GM21447 (cell line): ENCODE measurements around the gene DNLZ.

Experiments used
- ATAC-seq: cut with Tn5 transposase; IDR thresholded peaks from one replicate; pipeline ENCODE4 v1.9.1; 2021; ENCODE audit not compliant: unreplicated experiment

Gene DNLZ

DNA sequence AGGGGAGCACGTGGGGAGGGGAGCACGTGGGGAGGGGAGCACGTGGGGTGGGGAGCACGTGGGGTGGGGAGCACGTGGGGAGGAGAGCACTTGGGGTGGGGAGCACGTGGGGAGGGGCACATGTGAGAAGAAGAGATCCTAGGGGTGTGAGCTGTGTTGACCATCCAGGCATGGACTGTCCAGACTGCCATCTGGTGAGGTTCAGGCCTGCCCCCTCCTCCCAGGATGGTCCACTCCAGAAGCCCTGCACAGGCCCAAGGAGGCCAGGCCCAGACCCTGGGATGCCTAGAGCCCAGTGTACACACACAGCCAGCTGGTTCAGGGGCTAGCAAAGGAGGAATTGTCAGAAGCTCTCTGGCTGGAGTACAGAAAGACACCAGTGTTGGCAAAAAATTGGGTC is 34.1 kb upstream of the DNLZ start:
- ATAC-seq = no peak

GRCh38 chr9:136396219-136396515 is 32.6 kb upstream of the DNLZ start:
- no peak for ATAC-seq

DNA sequence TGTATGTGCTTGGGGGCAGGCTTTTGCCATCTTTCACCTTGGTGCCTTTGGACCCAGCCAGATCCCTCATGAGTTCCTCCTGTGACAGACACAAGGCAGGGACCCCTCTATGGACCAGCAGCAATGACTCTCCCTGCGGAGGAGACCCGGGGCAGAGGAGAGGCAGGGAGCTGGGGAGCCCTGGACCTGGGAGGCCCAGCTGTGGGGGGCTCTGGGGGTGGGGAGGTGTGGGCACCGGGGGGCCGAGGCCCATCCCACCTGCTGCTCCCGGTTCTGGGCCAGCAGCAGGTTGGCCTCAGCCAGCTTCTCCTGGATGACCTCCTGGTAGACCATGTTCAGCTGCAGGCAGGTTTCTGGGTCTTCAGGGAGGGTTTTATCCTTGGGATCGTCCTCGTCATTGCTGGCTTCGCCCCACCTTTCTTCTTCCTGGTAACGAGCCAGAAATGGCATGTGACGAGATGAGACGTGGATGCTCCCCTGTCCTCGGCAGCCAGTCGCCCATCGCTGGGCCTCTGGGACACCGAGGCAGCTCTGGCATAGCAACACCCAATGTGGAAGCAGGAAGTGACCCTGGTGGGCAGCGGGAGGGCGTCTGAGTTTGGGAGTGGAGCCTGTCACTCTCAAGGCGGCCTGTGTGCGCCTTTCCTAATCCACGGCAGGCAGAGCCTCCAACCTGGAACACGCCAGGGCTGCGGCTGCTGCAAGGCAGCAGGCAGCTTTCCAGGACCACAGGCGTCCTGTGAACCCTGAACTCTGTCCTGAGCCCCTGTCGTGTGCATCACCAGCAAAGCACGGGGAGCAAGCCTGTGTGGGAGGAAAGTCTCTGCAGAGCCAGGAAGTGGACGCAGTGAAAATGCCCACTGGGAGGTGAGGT is 32.0 kb upstream of the DNLZ start:
- no peak for ATAC-seq

GRCh38 chr9:136395020-136395340 is 31.4 kb upstream of the DNLZ start:
- ATAC-seq = no peak

DNA sequence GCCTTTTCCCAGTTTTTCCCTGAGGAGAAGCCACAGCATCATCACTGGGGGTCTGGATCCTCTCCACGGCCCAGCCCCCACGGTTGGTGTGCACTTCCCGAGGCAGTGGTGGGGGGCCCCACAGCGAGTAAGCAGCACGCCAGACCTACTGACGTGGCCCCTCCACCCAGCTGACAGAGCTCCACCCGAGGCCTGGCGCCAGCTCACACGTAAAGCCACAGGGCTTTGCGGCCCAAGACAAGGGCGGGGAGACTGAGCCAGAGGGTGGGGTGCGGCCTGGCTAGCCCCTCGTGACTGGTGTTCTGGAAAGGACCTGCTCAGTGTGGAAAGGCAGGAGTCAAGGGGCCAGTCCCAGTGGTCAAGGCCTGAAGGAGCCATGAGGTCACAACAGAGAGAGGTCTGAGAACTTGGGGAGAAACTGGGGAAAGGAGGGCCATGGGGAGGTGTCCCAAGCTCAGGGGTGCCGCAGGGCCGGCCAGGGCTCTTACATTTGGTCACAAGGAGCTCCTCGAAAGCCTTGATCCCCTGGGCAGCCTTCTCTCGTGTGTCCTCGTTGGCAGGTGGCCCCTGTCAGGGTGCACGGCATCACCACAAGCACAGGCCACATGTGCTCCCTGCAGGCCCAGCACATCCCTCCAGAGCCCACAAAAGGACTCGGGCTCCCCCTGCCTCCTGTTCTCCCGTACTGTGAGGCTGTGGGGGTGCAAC is 30.9 kb upstream of the DNLZ start:
- ATAC-seq = no peak

GRCh38 chr9:136393531-136393930 is 30.0 kb upstream of the DNLZ start:
- ATAC-seq = no peak

DNA sequence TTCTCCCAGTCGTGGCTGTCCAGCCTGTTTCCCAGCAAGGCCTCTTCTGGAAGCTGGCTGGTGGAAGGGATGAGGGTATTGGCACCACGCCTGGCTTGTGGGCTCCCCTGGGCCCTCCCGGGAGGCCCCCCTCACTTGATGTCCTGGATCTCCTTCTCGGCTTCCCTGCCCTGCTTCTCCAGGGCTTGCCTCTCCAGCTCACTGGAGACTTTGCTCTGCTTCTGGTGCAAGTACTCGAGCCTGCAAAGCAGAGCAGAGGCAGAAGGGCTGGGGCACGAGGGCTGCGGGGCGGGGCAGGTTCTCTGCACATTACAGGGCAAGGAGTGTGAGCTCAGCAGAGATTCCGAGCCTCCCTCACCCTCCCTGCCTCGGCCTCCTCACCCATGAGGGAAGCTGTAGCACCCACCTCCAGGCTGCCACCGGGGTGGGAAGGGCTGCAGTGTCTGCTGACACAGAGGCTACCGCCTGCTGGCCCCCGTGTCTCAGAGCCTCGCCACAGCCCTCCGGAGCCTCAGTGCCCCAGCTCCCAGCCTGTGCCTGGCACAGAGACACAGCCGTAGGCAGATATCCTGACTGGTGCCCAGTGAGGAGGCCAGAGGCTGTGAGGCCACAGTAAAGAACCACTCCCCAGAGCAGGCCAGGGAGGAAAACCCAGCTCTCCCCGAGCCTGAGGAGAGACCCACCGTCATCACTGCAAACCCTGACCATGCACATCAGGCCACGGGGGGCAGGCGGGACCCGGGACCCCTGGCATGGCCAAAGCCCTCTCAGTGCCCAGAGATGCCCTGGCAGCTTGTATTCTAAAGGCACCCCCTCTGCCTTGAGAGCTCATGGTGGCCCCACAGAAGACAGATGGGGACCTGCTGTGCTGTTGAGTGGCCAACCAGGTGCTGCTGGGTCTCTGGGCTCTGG is 29.2 kb upstream of the DNLZ start:
- ATAC-seq = no peak

- ATAC-seq = no peak
These were observed 28.4 kb upstream of the DNLZ start for GRCh38 chr9:136391737-136392537.

DNA sequence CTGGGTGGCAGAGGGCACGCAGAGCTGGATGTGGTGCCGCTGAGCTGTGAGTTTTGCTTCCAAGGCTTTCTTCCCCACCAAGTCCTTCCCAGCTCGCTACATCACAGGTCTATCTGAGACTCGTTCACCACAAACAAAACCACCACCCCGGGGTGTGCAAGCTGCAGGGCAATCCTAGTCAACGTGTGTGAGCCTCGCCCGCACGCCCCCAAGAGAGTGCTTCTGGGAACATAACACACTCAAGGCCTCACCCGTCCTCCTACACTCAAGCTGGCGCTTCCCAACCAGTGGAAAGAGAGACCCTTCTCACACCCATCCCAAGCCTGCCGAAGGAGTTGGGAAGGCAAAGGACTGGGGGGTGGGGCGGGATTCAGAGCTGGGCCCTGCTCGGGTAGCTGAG is 25.9 kb upstream of the DNLZ start:
- no peak for ATAC-seq

DNA sequence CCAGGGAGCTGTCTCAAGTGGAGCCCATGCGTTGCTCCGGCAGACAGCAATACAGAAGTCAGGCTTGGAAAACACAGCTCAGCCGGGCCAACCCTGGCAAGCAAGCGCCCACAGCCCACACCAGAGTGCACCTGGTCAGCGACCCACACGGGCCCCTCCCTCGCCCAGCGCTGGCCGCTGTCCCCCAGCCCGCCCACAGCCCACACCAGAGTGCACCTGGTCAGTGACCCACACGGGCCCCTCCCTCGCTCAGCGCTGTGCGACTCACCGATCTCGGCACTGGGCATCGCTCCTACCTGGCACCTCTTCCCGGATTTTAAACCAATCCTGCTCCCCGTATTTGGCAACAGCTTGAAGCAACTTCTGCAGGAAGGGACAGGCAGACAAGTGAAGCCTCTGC is 23.7 kb upstream of the DNLZ start:
- ATAC-seq = no peak

DNA sequence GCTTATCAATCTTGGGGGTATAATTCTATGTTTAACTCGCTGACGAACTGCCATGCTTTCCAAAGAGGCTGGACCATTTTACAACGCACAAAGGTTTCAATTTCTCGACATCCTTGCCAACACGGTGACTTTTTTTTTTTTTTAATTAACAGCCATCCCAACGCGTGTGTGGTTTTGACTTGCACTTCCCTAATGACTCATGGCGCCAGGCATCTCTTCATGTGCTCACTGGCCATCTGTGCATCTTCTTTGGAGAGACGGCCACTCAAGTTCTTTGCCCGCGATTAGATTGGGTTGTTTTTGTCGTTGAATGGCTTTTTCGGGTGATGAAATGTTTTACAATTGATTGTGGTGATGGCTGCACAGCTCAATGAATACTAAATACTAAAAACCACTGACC is 22.5 kb upstream of the DNLZ start:
- no peak for ATAC-seq

DNA sequence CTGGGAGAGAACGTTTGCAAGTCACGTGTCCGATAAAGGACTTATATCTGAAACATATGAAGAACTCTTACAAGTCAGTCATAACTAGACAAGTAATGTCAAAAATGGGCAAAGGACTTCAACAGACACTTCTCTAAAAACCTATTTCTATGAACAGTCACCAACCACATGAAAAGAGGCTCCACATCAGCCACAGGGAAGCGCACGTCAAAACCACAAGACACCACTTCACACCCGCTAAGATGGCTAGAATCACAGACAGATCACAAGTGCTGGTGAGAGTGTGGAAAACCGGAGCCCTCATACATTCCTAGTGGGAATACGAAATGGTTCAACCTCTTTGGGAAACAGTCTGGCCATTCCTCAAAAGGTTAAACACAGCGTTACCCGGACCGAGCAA is 21.5 kb upstream of the DNLZ start:
- no peak for ATAC-seq

DNA sequence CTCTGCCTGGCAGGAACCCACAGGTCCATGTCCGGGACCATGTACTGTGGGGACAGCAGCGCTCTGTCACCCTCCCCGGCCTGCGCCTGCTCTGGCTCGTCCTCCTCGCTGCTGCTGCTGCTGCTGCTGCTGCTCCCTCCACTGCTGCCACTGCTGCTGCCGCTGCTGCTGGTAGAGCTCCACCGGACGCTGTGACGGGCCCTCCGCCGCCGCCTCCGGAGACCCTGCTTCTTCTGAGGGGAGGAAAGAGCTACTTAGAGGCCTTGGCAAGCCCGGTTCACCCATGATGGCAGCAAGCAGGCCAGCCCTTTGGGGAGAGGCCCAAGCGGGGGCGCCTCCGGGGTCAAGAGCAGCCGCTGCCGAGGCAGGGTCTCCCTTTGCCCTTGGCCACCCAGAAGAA is 19.9 kb upstream of the DNLZ start:
- ATAC-seq = no peak

- ATAC-seq = no peak
These were observed 18.5 kb upstream of the DNLZ start for GRCh38 chr9:136381966-136382513.

DNA sequence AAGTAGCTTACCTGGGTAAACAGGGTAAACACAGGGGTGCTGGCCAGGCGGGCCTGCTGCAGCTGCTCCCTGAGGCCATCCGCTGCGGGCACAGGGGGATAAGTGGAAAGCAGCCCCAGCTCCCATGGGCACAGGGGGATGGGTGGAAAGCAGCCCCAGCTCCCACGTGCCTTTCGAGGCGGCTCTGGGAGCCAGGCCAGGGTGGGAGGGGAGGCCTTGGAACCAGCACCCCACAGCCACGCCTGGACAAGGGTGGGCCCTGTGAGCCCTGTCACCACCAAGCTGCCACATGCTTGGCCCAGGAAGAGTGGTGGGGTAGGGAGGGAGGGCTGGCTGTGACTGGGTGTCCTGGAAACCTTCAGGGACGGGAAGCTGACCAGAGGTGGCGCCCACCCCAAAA is 17.8 kb upstream of the DNLZ start:
- ATAC-seq = no peak

DNA sequence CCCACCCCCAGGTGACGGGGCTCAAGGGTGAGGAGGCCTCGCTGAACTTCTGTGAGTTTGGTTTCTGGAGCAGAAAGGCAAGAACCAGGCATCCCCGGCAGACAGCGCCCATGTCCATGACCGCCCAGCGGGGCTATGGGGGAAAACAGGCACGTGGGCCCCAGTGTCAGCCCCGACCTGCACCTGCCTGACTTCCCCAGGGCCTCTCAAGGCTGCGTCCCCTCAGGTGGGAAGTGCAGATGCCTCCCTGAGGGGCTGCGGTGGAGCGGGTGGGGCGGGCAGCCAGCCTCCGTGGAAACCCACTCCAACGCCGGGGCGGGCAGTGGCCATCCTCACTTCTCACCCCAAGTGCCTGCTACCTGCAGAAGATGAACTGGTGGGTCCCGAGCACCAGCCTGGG is 16.8 kb upstream of the DNLZ start:
- no peak for ATAC-seq

DNA sequence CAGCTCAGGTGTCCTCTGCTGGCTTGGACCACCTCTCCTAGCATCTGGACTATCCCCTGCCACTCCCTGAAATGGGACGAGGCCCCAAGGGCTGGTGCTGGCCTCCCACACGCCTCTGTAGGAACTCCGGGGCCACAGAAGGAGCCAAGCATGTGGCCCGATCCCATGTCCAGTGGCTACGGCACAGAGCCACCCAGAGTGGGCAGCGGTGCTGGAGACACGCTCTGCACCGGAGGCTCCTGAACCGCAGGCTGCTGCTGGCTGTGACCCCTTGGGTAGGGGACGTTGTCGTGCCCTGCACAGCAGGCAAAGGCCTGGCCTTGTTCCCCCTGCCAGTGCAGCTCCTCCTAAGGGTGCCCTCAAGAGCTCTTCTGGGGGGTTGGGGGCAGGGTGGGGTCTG is 16.3 kb upstream of the DNLZ start:
- ATAC-seq = no peak

GRCh38 chr9:136379401-136379800 is 15.9 kb upstream of the DNLZ start:
- no peak for ATAC-seq

DNA sequence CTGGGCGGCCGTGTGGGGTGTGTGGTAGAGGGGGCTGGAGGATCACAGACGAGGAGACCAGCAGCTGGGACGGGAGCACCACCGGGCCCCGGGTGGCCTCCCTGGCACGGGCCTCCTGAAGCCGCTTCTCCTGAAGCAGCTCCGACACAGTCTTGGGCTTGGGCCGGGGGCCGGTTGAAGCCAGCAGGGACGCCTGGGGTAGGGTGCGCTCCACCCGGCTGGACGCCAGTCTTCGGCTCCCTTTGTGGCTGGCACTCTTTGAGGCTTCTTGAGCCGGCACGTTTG is 15.4 kb upstream of the DNLZ start:
- ATAC-seq = no peak

DNA sequence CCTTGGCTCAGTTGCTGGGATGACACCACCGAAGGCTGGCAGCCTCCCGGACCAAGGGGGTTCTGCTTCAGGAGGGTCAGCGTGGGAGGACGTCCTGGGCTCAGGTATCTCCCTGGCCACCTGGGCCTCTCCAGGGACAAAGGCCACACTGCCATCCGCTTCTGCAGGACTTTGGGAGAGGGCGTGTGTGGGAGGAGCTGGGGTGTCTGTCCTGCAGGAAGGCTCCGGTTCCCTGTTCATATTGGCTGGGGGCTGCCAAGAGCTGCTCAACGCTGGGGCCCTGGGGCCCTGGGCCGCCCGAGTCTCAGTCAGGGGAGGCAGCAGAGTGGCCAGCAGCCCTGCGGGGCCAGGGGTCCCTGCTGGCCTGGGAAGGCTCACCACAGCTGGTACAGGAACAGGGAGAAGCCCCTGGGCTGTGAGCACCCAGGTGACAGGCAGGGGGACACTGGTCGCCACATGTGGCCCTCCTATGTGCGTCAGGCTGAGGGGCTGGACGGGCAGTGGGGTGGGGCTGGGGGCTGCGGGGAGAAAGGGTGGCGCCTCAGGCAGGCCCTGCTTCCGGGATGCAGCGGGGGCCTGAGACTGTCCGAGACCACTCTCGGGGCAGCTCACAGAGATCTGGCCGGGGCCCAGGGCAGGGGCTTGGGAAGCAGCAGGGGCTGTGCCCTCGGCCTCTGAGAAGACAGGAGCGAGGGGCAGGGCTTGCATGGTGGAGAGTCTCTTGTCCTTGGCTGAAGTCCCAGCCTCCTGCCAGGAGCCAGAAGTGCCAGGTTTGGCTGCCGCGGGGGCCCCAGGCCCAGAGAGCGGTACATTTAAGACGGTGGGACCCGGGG is 14.8 kb upstream of the DNLZ start:
- ATAC-seq = no peak
